ENCODE results near the gene MTMR10.

The MTMR10 gene

DNA sequence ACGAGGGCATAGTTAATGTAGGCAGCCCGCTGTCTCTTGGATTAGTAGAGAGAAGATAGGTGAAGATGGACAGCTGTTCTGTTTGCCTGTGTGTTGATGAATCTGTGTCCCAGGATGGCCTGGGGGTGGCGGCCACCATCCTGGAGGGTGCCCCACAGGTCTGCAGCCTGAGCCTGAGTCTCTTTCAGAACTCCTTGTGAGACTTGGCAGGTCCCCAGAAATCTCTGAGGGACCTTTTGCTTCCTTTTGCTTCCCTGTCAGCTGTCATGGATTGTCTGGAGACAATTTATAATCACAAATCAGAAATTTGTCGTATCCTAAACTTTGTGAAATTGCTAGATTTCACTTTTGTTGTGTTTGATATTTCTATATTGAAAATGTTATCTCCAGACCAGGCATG lies 70.3 kb downstream of the MTMR10 start:
- DNase-seq (ENCODE audit: low read depth in 2 of 2), result no peak

DNA sequence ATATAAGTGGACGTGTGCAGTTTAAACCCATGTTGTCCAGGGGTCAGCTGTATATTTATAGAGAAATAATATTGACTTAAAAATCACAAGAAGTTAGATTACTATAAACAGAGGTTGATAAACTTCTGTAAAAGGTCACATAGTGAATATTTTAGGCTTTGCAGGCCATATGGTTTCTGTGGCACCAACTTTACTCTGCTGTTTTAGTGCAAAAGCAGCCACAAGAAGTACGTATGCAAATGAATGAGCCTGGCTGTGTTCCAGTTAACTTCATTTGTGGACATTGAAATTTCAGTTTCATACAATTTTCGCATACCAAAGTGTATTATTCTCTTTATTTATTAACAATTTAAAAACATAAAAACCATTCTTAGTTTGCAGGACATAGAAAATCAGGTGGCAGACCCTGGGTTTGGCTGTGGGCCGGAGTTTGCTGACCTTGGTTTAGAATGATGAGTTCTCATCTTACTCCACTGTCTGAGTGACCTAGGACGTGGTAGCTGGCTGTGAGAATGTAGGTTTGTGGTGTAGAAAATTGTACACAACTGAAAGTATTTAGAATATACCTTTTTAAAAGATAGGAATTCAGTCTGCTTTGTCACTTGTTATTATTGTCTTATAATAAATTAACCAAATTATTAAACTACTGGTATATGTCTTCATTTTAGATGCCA lies 71.4 kb downstream of the MTMR10 start:
- DNase-seq (ENCODE audit: low read depth in 2 of 2), result no peak

DNA sequence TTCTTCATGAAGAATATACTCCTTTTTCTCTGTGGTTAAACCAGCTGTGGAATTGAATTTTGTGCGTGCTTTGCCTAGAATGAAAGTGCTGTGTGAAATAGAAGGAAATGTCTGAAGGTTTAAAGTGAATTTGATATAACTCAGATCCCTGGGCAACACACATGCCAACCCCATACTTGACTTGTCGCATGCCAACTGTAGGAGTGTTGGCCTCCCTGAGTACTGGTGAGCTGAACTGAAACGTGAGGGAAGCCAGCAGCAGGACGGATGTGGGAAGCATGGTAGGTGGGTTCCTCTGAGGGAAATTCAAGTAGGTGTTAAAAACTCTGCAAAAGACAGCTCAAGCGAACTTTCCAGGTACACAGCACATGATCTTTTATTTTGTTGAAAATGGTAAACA lies 73.1 kb downstream of the MTMR10 start:
- DNase-seq (ENCODE audit: low read depth in 2 of 2), result no peak

DNA sequence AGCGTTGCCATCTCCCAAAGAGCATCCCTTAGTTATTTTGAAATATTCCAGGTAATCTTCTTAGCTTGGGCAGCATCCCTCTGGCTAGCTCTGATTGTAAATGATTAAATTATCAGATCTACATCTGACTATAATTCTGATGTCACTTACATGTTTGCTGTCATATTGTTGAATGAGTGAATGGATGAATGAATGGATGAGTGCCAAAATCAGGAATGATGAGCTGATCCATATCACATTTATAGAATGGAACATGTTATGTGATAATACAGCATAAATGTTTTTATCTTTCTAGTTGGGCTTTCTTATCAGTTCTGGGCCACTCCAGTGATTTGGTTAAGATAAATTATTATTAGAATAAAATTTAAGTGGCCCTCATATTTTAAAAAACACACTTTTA lies 73.8 kb downstream of the MTMR10 start:
- DNase-seq (ENCODE audit: low read depth in 2 of 2), result no peak

DNA sequence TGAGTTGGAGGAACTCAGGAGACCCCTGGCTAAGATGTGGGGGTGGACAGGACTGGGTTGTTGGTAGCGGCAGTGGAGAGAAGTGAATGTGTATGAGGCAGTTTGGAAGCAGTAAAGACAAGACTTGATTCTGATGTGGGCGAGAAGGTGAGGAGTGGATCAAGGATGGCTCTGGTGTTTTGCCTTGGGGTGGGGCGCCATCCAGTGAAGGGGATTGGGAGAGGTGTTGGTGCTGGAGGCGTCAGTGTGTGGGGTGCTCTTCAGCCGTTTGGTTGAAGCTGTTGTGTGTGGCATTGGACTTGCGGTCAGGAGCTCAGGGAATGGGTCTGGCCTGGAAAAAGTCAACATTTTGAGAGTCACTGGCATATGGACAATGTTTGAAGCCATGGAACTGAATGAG lies 74.4 kb downstream of the MTMR10 start:
- no peak for DNase-seq (ENCODE audit: low read depth in 2 of 2)

DNA sequence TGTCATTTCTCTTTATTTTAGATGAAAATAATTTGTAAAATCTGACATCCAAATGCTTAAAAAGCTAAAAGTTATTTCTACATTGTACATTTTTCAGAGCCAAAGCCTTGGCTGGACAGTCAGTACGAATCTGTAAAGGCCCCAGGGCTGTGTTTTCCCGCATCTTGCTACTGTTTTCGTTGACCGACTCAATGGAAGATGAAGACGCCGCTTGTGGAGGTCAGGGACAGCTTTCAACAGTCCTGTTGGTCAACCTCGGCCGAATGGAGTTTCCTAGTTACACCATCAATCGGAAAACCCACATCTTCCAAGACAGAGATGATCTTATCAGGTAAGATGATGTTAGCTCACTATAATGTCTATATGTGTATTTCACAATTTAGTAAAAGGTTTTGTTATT lies 77.7 kb downstream of the MTMR10 start:
- DNase-seq (ENCODE audit: low read depth in 2 of 2), result no peak

DNA sequence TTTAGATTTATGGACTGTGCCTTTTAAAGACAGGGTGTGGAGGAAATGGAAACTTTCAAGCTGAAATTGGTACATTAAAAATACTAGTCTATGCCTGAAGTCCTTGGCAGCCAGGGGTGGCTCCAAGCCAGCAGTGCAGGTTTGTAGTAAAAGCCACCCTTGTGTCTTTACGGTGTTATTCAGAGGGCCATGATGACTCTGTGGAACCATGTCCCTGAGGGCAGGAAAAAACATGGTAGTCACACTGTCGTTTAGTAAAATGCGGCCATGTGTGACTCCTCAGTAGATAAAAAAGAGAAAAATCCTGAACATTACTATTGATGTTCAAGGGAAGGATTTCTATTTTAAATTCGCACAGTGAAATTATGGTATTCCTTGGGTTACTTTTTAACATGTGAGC lies 85.1 kb downstream of the MTMR10 start:
- DNase-seq (ENCODE audit: low read depth in 2 of 2), result no peak

DNA sequence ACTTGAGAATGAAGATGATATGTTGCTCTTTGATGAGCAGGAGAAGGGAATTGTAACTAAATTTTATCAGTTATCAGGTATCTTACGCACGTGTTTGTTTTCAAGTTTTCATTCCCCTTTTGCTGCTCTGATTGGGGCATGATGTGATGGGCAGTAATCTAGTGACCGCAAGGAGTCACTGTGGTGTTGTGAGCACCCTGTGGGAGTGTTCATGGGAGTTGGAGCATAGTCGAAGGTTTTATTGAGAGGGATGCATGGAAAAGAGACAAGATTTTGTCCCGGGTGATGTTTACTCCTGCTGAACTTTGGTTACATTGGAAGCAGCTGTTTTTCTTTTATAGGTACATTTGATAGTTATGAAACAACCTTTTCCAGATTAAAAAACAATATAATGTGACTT lies 85.6 kb downstream of the MTMR10 start:
- no peak for DNase-seq (ENCODE audit: low read depth in 2 of 2)

DNA sequence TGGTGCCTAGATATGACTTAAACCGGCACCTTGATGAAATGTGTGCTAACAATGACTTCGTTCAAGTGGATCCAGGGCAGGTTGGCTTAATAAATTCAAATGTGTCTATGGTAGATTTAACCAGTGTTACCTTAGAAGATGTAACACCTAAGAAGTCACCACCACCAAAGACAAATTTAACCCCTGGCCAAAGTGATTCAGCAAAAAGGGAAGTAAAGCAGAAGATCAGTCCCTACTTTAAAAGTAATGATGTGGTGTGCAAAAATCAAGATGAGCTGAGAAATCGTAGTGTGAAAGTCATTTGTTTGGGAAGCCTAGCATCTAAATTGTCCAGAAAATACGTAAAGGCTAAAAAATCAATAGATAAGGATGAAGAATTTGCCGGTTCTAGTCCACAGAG lies 86.6 kb downstream of the MTMR10 start:
- DNase-seq (ENCODE audit: low read depth in 2 of 2), result no peak

DNA sequence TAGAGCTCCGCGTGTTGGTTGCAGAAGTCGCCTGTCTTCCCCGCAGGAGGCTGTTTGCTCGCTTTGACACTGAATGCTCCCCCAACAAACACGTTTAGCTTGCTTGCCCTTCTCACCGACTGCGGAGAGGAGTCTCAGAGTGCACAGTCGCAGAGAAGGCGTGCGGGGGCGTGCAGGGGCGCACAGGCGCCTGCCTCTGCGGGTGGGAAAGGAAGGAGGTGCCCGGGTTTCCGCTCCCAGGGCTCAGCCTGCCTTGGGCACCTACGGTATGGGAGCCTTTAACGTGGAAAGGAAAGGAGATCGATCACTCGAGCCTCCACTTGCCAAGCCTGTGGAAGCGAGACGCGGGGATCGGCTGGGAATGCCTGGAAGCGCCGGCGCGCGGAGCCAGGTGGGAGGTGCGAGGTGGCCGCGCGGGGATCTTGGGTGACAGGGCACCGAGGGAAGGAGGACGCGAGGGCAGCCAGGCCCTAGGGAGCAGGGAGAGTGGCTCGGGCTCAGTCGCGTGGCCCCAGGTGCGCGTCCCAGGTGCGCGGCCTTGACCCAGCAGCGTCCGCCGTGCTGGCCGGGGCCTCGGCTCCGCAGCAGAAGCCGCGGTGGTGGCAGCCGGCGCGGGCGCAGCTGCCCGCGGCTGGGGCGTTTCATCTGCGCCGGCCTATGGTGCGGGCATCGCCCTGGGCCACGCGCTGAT lies 87.8 kb downstream of the MTMR10 start, which contains the start of gene FAN1:
Gene FAN1, plus strand, starts transcription at position 419 of the 691 bp plus-strand sequence. CDS start 749 bp downstream, outside the sequence.
- DNase-seq (ENCODE audit: low read depth in 2 of 2), result peak; percentile 71 to 76

DNA sequence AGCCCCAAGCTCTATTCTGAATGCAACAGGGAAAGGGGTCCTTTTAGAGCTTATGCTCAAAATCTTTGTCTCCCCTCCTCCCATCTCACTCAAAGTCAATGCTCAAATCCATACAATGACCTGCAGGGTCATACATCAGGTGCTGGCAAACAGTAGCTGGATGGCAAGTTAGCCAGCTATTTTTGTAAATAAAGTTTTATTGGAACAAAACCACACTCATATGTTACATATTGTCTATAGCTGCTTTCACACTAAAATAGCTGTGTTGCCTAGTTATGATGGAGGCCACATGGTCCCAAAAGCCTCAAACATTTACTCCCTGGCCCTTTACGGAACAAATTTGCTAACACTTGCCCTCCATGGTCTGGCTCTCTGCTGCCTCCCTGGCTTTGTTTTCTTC lies 89.5 kb downstream of the MTMR10 start:
- DNase-seq (ENCODE audit: low read depth in 2 of 2), result no peak

DNA sequence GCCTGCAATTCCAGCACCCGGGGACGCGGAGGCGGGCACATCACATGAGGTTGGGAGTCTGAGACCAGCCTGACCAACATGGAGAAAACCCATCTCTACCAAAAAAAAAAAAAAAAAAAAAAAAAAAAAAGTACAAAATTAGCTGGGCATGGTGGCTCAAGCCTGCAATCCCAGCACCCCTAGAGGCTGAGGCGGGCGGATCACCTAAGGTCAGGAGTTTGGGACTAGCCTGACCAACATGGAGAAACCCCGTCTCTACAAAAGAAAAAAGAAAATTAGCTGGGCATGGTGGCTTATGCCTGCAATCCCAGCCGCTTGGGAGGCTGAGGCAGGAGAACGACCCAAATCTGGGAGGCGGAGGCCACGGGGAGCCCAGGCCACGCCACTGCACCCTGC lies 95.2 kb downstream of the MTMR10 start:
- DNase-seq (ENCODE audit: low read depth in 2 of 2), result no peak

DNA sequence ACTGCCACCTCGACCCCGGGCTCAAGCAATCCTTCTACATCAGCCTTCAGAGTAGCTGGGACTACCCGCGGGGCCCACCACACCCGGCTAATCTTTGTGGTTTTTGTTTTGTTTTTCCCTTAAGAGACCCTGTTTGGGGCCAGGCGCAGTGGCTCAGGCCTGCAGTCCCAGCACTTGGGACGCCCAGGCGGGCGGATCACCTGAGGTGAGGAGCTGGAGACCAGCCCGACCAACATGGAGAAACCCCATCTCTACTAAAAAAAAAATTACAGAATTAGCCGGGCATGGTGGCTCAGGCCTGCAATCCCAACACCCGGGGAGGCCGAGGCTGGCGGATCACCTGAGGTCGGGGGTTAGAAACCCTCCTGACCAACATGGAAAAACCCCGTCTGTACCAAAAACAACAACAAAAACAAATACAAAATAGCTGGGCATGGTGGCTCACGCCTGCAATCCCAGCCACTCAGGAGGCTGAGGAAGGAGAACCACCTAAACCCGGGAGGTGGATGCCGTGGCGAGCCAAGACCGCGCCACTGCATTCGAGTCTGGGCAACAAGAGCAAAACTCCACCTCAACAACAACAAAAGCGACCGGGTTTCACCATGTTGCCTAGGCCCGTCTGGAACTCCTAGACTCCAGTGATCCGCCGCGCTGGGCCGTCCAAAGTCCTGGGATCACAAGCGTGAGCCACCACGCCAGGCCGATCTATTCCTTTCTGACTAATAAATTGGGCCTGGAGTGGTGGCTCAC lies 95.8 kb downstream of the MTMR10 start:
- no peak for DNase-seq (ENCODE audit: low read depth in 2 of 2)

DNA sequence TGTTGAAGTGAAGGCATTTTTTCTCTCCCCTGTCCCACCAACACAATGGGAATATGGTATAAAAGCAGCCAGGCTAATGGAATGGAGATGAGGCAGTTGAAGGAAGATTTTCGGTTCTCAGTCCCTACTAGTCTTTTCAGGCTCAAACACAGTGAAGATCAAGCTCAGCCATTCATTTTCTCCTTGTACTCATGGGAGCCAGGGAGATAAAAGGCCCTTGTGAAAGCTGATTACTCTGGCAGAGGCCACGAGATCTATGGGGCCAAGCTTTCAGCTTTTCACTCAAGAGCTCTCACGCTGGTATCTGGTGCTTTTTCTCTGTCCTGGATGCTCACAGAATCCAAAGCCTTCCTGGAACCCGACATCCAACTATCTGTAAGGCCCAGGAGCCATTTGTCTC lies 102.2 kb downstream of the MTMR10 start:
- DNase-seq (ENCODE audit: low read depth in 2 of 2), result no peak

Data from stimulated activated CD4-positive, alpha-beta T cell treated with anti-CD3 and anti-CD28 coated beads, Interleukin-1b, Interleukin-23, amount 100 ng/mL, for 4 hours (primary cell).